ENCODE measurements around the gene CCDC154.

CCDC154 gene

GRCh38 chr16:1458977-1459341, 14.6 kb upstream of the CCDC154 start:
- no peak overlapping the region for H3K4me3 ChIP-seq (ENCODE audit: low read length)
- no peak overlapping the region for H3K9ac ChIP-seq (ENCODE audit: low read depth, low read length)
- H3K27me3 ChIP-seq (ENCODE audit: control insufficient read depth, insufficient read depth, low read length) = no peaks in the 10 kb centered on the region
- H3K9me3 ChIP-seq (replicated peaks; ENCODE audit: low read length) = no peaks in the 10 kb centered on the region
- no peak overlapping the region for H3K4me2 ChIP-seq (ENCODE audit: low read length)
- peaks cover 31% of the 10 kb centered on the region for H3K36me3 ChIP-seq (ENCODE audit: insufficient read depth, low read length)
- H3K4me1 ChIP-seq (ENCODE audit: control insufficient read depth, insufficient read depth, low read length) = no peaks in the 10 kb centered on the region

DNA sequence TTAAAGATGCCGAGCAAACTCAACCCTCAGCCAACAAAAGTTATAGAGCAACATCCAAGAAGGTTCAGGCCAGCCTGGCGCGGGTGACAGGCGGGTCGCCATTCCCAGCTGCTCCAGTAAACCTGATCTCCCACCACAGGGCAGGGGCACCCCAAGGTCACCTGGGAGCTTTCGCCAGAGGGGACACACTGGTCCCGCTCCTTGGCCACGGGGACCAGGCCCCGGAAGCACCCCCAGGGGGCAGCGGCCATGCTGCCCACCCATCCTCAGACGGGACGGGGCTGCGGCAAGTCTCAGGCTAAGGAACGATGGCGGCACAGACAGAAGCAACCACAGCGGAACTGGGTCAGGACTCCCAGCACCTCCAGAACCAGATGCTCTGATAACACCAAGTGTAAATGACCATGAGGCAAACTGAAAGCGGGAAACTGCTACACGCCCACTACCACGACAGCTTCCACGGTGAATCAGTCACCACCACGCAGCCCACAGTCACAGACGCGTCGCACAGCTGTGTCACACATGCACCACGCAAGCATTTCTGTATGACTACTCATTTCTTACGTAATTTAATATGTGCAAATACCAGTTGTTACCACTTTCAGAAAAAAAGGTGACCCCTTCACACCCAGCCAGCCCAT, 14.1 kb upstream of the CCDC154 start:
- Histone ChIP-seq H3K36me3 (ENCODE audit: insufficient read depth, low read length) (peaks cover 36% of the 10 kb centered on the region), H3K4me2 (ENCODE audit: low read length) (no peak overlapping the region), H3K4me1 (ENCODE audit: control insufficient read depth, insufficient read depth, low read length) (no peaks in the 10 kb centered on the region), H3K9ac (ENCODE audit: low read depth, low read length) (no peak overlapping the region), H3K27me3 (ENCODE audit: control insufficient read depth, insufficient read depth, low read length) (no peaks in the 10 kb centered on the region), H3K4me3 (ENCODE audit: low read length) (no peak overlapping the region), H3K9me3 (replicated peaks; ENCODE audit: low read length) (no peaks in the 10 kb centered on the region)

DNA sequence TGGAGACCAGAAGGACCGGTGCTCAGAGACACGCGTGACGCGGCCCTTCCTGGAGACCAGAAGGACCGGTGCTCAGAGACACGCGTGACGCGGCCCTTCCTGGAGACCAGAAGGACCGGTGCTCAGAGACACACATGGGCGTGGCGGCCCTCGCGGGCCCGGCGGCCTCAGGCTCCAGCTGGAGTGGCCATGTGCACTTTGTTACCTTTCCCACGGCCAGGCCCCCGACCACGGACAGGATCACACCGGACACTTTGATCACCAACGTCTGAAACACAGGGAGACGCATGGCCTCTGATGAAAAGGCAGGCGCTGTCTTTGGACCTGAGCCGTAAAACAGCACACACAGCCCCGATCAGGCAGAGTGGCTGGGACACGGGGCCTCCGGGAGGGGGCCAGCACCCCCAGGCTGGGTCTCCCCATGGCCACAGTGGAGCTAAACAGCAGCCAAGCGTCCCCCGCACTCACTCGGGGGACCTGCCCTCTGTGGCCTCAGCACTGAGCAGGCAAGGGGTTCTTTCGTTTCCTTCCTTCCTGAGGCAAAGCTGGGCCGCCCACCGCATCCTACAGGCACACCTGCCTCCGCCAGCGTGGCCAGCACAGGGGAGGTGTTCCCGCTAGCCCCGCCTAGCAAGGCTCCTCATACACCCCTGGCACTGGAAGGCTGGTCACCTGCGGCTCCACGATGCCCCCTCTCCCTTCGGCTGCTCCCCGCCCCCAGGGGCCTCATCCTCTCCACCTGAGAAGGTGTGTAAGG, 13.3 kb upstream of the CCDC154 start:
- no peaks in the 10 kb centered on the region for H3K9me3 ChIP-seq (replicated peaks; ENCODE audit: low read length)
- no peak overlapping the region for H3K9ac ChIP-seq (ENCODE audit: low read depth, low read length)
- no peak overlapping the region for H3K4me3 ChIP-seq (ENCODE audit: low read length)
- H3K4me1 ChIP-seq (ENCODE audit: control insufficient read depth, insufficient read depth, low read length) = no peaks in the 10 kb centered on the region
- H3K4me2 ChIP-seq (ENCODE audit: low read length) = no peak overlapping the region
- H3K36me3 ChIP-seq (ENCODE audit: insufficient read depth, low read length) = peaks cover 38% of the 10 kb centered on the region
- H3K27me3 ChIP-seq (ENCODE audit: control insufficient read depth, insufficient read depth, low read length) = no peaks in the 10 kb centered on the region

GRCh38 chr16:1456951-1457350, 12.6 kb upstream of the CCDC154 start:
- Histone ChIP-seq H3K36me3 (ENCODE audit: insufficient read depth, low read length) (peaks cover 45% of the 10 kb centered on the region), H3K4me3 (ENCODE audit: low read length) (no peak overlapping the region), H3K27me3 (ENCODE audit: control insufficient read depth, insufficient read depth, low read length) (no peaks in the 10 kb centered on the region), H3K9me3 (replicated peaks; ENCODE audit: low read length) (no peaks in the 10 kb centered on the region), H3K9ac (ENCODE audit: low read depth, low read length) (no peak overlapping the region), H3K4me1 (ENCODE audit: control insufficient read depth, insufficient read depth, low read length) (no peaks in the 10 kb centered on the region), H3K4me2 (ENCODE audit: low read length) (no peak overlapping the region)

GRCh38 chr16:1455190-1456171, 11.1 kb upstream of the CCDC154 start:
- H3K4me2 ChIP-seq (ENCODE audit: low read length) = no peak overlapping the region
- no peaks in the 10 kb centered on the region for H3K4me1 ChIP-seq (ENCODE audit: control insufficient read depth, insufficient read depth, low read length)
- H3K36me3 ChIP-seq (ENCODE audit: insufficient read depth, low read length) = peaks cover 54% of the 10 kb centered on the region
- H3K4me3 ChIP-seq (ENCODE audit: low read length) = no peak overlapping the region
- no peaks in the 10 kb centered on the region for H3K9me3 ChIP-seq (replicated peaks; ENCODE audit: low read length)
- H3K9ac ChIP-seq (ENCODE audit: low read depth, low read length) = no peak overlapping the region
- H3K27me3 ChIP-seq (ENCODE audit: control insufficient read depth, insufficient read depth, low read length) = no peaks in the 10 kb centered on the region

GRCh38 chr16:1454561-1454960, 10.2 kb upstream of the CCDC154 start:
- H3K27me3 ChIP-seq (ENCODE audit: control insufficient read depth, insufficient read depth, low read length) = no peaks in the 10 kb centered on the region
- peaks cover 57% of the 10 kb centered on the region for H3K36me3 ChIP-seq (ENCODE audit: insufficient read depth, low read length)
- H3K4me2 ChIP-seq (ENCODE audit: low read length) = no peak overlapping the region
- no peaks in the 10 kb centered on the region for H3K9me3 ChIP-seq (replicated peaks; ENCODE audit: low read length)
- no peak overlapping the region for H3K4me3 ChIP-seq (ENCODE audit: low read length)
- H3K9ac ChIP-seq (ENCODE audit: low read depth, low read length) = no peak overlapping the region
- H3K4me1 ChIP-seq (ENCODE audit: control insufficient read depth, insufficient read depth, low read length) = no peaks in the 10 kb centered on the region

DNA sequence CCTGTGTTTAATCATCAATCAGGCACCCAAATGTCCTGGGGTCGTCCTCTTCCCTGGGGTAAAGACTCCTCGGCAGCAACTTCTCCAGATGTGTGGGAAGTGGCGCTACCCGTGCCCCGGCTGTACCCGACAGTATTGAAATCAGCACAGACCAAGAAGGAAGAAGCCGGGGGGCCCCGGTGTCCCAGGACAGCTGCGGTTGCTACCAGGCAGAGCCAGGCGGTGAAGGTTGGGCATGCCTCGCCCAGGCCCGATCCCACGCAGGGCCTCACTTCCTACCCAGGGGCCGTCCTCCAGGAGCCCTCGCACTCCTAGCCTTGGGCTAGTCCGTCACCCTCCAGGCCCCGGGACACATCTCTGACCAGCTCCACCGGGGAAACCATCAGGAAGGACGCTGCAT, 9.0 kb upstream of the CCDC154 start:
- Histone ChIP-seq H3K27me3 (ENCODE audit: control insufficient read depth, insufficient read depth, low read length) (no peaks in the 10 kb centered on the region), H3K4me3 (ENCODE audit: low read length) (no peak overlapping the region), H3K4me2 (ENCODE audit: low read length) (no peak overlapping the region), H3K36me3 (ENCODE audit: insufficient read depth, low read length) (peaks cover 59% of the 10 kb centered on the region), H3K9me3 (replicated peaks; ENCODE audit: low read length) (no peaks in the 10 kb centered on the region), H3K9ac (ENCODE audit: low read depth, low read length) (no peak overlapping the region), H3K4me1 (ENCODE audit: control insufficient read depth, insufficient read depth, low read length) (no peaks in the 10 kb centered on the region)

GRCh38 chr16:1452530-1452929, 8.2 kb upstream of the CCDC154 start:
- Histone ChIP-seq H3K4me3 (ENCODE audit: low read length) (no peak overlapping the region), H3K9me3 (replicated peaks; ENCODE audit: low read length) (no peaks in the 10 kb centered on the region), H3K4me1 (ENCODE audit: control insufficient read depth, insufficient read depth, low read length) (no peaks in the 10 kb centered on the region), H3K9ac (ENCODE audit: low read depth, low read length) (no peak overlapping the region), H3K4me2 (ENCODE audit: low read length) (no peak overlapping the region), H3K36me3 (ENCODE audit: insufficient read depth, low read length) (peaks cover 62% of the 10 kb centered on the region), H3K27me3 (ENCODE audit: control insufficient read depth, insufficient read depth, low read length) (no peaks in the 10 kb centered on the region)

GRCh38 chr16:1451702-1452392, 7.5 kb upstream of the CCDC154 start:
- Histone ChIP-seq H3K9me3 (replicated peaks; ENCODE audit: low read length) (no peaks in the 10 kb centered on the region), H3K36me3 (ENCODE audit: insufficient read depth, low read length) (peaks cover 62% of the 10 kb centered on the region), H3K4me3 (ENCODE audit: low read length) (no peak overlapping the region), H3K4me1 (ENCODE audit: control insufficient read depth, insufficient read depth, low read length) (no peaks in the 10 kb centered on the region), H3K27me3 (ENCODE audit: control insufficient read depth, insufficient read depth, low read length) (no peaks in the 10 kb centered on the region), H3K9ac (ENCODE audit: low read depth, low read length) (no peak overlapping the region), H3K4me2 (ENCODE audit: low read length) (no peak overlapping the region)

DNA sequence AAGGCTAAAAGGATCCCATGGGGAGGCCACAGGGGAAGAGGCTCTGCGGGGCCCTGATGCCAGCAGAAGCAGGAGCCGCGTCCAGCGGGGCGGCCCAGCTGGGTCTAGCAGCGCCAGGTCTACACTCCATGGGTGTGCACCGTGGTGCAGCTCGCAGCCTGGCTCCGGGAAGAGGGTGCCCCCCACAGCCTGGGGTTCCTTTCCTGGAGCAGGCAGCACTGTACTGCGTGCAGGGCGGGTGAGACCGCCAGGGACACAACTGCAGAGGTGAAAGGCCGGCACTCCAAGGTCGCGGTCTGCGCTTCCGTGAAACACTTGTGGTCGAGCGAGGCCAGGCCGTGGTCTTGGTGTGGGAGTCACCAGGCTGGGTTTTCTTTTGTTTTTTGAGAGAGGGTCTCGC, 6.5 kb upstream of the CCDC154 start:
- H3K9me3 ChIP-seq (replicated peaks; ENCODE audit: low read length) = no peaks in the 10 kb centered on the region
- H3K4me2 ChIP-seq (ENCODE audit: low read length) = no peak overlapping the region
- peaks cover 60% of the 10 kb centered on the region for H3K36me3 ChIP-seq (ENCODE audit: insufficient read depth, low read length)
- H3K4me3 ChIP-seq (ENCODE audit: low read length) = no peak overlapping the region
- H3K27me3 ChIP-seq (ENCODE audit: control insufficient read depth, insufficient read depth, low read length) = no peaks in the 10 kb centered on the region
- no peaks in the 10 kb centered on the region for H3K4me1 ChIP-seq (ENCODE audit: control insufficient read depth, insufficient read depth, low read length)
- no peak overlapping the region for H3K9ac ChIP-seq (ENCODE audit: low read depth, low read length)

- H3K27me3 ChIP-seq (ENCODE audit: control insufficient read depth, insufficient read depth, low read length) = no peaks in the 10 kb centered on the region
- H3K4me2 ChIP-seq (ENCODE audit: low read length) = no peak overlapping the region
- no peak overlapping the region for H3K4me3 ChIP-seq (ENCODE audit: low read length)
- peaks cover 53% of the 10 kb centered on the region for H3K36me3 ChIP-seq (ENCODE audit: insufficient read depth, low read length)
- H3K9me3 ChIP-seq (replicated peaks; ENCODE audit: low read length) = no peaks in the 10 kb centered on the region
- H3K9ac ChIP-seq (ENCODE audit: low read depth, low read length) = no peak overlapping the region
- H3K4me1 ChIP-seq (ENCODE audit: control insufficient read depth, insufficient read depth, low read length) = no peaks in the 10 kb centered on the region
Observed at GRCh38 chr16:1450218-1450617, 5.9 kb upstream of the CCDC154 start.

Data from skeletal muscle satellite cell (primary cell).